Epithelial cell of esophagus (primary cell): ENCODE results near the gene QPRT.
"Not testable (repeated sequence)": the region's sequence is repeated elsewhere in the genome, so short reads cannot be mapped to it uniquely, and the experiment has no call there.

Experiments
- DNase-seq: peaks from one replicate; pipeline ENCODE4 v3.0.0; 2010; ENCODE audit warnings: low read depth
- H3K4me3 ChIP-seq: 2 replicates; pipeline ENCODE4 v1.5.1; 2011; ENCODE audit warnings: mild to moderate bottlenecking, low read length, control low read depth
- TF ChIP-seq, protein P1 (sequence below): IDR thresholded peaks from 2 replicates; pipeline ENCODE4 v1.5.1; 2011; ENCODE audit warnings: low read depth, mild to moderate bottlenecking, low read length, control low read depth, inconsistent platforms; ENCODE audit not compliant: insufficient read depth; ENCODE audit errors: missing control alignments

The QPRT gene

DNA sequence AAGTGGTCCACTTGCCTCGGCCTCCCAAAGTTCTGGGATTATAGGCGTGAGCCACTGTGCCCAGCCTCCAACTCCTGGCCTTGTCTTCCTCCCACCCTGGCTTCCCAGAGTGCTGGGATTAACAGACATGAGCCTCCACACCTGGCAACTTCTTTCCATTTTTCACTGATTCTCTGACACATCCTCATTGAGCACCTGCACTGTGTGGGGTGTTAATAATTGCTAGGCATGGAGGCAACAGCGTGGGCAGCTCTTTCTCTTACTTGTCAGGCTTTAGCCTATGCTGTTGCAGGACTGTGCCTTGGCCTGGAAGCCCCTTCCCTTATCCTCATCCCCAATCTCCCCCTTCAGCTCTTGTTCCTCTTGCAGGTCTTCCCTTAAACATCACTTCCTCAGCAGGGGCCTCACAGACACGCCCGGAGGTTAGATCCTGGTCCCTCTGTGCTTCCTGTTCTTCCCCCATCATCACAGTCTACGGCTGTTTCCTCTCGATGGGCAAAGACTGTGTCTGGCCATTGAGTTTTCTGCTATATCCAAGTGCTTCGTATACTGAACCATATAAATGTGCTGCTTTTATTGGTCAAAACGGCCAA is 7.9 kb downstream of the QPRT start:
- DNase-seq: no peak
- H3K4me3 ChIP-seq: no peak overlapping the region
- TF ChIP-seq, protein P1, sequence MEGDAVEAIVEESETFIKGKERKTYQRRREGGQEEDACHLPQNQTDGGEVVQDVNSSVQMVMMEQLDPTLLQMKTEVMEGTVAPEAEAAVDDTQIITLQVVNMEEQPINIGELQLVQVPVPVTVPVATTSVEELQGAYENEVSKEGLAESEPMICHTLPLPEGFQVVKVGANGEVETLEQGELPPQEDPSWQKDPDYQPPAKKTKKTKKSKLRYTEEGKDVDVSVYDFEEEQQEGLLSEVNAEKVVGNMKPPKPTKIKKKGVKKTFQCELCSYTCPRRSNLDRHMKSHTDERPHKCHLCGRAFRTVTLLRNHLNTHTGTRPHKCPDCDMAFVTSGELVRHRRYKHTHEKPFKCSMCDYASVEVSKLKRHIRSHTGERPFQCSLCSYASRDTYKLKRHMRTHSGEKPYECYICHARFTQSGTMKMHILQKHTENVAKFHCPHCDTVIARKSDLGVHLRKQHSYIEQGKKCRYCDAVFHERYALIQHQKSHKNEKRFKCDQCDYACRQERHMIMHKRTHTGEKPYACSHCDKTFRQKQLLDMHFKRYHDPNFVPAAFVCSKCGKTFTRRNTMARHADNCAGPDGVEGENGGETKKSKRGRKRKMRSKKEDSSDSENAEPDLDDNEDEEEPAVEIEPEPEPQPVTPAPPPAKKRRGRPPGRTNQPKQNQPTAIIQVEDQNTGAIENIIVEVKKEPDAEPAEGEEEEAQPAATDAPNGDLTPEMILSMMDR: no peak

DNA sequence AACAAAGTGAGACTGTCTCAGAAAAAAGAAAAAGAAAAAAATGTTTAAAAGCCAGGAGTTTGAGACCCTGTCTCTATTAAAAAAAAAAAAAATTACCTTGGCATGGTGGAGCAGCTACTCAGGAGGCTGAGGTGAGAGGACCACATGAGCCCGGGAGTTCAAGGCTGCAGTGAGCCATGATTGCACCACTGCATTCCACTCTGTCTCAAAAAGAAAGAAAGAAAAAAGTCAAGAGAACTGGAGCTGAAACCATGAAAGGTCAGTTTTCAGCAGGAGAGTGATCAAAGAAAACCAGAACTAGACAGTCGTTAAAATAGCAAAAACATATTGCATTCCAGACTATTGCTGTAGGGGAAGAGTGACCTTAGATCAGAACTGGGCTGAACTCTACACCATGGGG is 8.8 kb downstream of the QPRT start:
- TF ChIP-seq, protein P1: no peak

DNA sequence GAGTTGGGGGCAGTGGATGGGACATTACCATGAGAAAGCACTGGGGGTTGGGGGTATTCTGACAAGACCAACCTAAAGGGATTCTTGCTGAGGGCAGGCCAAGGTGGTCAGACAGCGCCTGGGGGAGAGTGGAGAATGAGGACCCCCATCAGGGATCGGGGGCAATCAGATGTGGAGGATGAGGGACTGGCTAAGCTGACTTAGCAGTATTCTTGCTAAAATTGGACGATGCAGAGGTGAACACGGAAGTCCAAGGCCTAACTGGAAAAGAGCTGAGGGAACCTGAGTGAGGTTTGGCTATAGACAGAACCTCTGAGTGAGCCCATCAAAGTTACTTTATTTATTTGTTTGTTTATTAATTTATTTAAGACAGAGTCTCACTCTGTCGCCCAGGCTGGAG is 9.2 kb downstream of the QPRT start:
- TF ChIP-seq, protein P1: no peak
- no peak for DNase-seq
- H3K4me3 ChIP-seq: no peak overlapping the region

More for the DNA sequence above, 8.8 kb downstream of the QPRT start:
- H3K4me3 ChIP-seq: no peak overlapping the region
- no peak for DNase-seq

DNA sequence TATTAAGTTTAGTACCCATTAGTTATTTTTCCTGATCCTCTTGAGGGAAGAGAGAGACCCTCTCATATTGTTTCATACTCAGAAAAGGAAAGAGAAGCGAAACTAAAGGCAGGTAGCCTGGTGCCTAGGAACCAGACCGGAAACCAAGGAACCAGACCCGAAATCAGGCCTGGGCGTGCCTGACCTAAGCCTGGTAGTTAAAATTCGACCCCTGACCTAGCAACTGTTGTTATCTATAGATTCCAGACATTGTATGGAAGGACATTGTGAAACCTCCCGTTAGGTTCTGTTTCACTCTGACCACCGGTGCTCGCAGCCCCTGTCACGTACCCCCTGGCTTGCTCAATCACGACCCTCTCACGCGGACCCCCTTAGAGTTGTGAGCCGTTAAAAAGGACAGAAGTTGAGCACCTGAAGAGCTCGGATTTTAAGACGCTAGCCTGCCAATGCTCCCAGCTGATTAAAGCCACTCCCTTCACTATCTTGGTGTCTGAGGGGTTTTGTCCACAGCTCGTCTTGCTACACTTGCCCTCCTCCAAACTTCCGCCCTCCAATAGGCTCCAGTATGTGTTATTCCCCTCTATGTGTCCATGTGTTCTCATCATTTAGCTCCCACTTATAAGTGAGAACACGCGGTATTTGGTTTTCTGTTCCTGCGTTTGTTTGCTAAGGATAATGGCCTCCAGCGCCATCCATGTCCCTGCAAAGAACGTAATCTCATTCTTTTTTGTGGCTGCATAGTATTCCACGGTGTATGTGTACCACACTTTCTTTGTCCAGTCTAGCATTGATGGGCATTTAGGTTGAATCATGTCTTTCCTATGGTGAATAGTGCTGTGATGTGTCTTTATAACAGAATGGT is 10.7 kb downstream of the QPRT start:
- not testable (repeated sequence) for DNase-seq, H3K4me3 ChIP-seq

DNA sequence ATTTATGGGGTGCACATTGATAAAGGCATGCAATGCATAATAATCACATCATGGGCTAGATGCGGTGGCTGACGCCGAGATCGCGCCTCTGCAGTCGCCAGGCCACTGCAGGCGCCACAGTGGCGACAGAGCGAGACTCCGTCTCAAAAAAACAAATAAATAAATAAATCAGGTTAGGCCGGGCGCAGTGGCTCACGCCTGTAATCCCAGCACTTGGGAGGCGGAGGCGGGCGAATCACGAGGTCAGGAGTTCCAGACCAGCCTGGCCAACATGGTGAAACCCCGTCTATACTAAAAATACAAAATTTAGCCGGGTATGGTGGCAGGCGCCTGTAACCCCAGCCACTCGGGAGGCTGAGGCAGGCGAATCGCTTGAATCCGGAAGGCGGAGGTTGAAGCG is 13.6 kb downstream of the QPRT start:
- H3K4me3 ChIP-seq, DNase-seq: not testable (repeated sequence)

DNA sequence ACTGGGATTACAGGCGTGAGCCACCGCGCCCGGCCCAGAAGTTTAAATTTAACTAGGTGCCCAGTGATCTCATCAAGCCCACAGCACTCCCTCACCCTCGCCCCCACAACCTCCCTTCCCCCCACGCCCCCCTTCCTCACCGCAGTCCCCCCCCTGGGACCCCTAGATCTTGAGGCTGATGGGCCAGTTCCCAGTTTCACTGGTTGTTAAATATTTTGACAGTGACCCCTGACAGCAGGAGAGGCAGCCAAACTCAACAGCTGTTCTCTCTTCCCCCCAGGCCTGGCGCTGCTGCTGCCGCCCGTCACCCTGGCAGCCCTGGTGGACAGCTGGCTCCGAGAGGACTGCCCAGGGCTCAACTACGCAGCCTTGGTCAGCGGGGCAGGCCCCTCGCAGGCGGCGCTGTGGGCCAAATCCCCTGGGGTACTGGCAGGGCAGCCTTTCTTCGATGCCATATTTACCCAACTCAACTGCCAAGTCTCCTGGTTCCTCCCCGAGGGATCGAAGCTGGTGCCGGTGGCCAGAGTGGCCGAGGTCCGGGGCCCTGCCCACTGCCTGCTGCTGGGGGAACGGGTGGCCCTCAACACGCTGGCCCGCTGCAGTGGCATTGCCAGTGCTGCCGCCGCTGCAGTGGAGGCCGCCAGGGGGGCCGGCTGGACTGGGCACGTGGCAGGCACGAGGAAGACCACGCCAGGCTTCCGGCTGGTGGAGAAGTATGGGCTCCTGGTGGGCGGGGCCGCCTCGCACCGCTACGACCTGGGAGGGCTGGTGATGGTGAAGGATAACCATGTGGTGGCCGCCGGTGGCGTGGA is 15.6 kb downstream of the QPRT start:
- no peak for DNase-seq
- no peak overlapping the region for H3K4me3 ChIP-seq
- TF ChIP-seq, protein P1: no peak

DNA sequence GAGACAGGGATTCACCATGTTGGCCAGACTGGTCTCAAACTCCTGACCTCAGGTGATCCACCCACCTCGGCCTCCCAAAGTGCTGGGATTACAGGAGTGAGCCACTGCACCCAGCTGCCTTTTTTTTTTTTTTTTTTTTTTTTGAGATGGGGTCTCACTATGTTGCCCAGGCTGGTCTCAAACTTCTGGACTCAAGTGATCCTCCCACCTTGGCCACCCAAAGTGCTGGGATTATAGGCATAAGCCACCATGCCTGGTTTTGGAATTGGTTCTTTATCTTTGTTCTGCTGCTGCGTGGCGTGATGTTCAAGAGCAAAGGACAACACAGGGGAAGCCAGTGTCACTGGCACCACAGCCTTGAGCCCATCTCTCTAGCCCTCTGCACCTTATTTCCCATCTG is 16.7 kb downstream of the QPRT start:
- not testable (repeated sequence) for DNase-seq, H3K4me3 ChIP-seq

DNA sequence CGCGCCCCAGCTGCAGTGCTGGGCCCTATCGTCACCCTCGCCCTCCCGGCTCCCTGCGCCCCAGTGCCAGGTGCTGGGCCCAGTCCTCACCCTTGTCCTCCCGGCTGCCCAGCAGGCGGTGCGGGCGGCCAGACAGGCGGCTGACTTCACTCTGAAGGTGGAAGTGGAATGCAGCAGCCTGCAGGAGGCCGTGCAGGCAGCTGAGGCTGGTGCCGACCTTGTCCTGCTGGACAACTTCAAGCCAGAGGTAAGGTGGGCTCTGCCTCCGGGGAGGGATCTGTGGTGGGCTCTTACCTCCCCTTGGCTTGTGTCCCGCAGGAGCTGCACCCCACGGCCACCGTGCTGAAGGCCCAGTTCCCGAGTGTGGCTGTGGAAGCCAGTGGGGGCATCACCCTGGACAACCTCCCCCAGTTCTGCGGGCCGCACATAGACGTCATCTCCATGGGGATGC is 17.9 kb downstream of the QPRT start:
- H3K4me3 ChIP-seq: no peak overlapping the region
- no peak for DNase-seq
- TF ChIP-seq, protein P1: no peak
